Head of caudate nucleus (tissue), 42 donors: Measurements from ENCODE around the gene TGM2.

Experiments used
- DNase-seq, 42 donors: peaks; one replicate each; pipeline versions ENCODE4 v3.0.0 to v3.0.0-alpha.2; 2020 to 2021; ENCODE audit warnings: mixed read lengths in 7 of 42
- intact Hi-C: fragments of 100-400 bp; cut with DNase I; formaldehyde crosslinking; loops from one replicate; pipeline ENCODE4 v1.15.0; 2022

Gene TGM2

DNA sequence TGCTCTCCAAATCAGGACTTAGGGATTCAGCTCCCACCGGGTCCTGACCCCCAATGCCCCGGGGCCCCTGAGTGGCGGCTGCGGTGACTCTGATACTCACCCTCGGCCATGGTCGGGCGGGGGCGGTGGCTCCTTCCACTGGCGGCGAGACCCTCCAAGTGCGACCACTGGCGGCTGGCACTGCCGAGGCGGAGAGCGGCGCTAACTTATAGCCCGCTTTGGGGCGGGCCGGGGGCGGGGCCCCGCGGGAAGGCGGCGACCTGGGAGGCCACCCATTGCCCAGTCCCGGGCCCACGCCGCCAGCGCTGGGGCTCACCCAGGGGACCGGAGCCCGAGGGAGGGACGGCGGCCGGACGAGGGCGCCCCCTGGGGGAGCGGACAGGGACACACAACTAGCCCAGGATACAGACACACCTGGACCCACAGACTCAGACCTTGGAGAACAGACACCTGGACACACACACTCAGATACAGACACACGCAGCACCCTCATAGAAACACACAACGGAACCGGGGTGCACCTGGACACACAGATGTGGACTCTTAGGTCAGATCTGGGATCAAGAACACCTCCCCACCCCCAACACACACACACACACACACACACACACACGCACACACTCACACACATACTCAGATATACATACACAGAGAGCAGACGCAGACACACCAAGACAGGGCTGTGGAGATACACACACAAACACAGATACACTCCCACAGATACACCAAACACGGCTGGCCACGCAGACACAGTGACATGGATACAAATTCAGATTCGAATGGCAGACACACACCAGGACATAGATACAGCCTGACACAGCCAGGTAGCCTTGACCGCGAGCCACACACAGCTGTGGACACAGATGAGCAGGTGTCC is at the start of gene TGM2:
TGM2 (minus strand) TSS at position 182 of the 877 bp plus-strand sequence; CDS start at position 110, 72 bp downstream.
- peak in 32 of 42 donors; percentile 8 to 68 (median 34) for DNase-seq
- intact Hi-C loops: no loop called here

GRCh38 chr20:38214256-38215193 is 49.5 kb upstream of the TGM2 start:
- DNase-seq: peak in 1 of 42 donors; percentile 30
- intact Hi-C loops: no loop called here

- peak in 1 of 42 donors; percentile 30 for DNase-seq
- intact Hi-C loops: no loop called here
These were observed 48.5 kb upstream of the TGM2 start for GRCh38 chr20:38213607-38213940.

GRCh38 chr20:38212806-38213606 is 47.9 kb upstream of the TGM2 start:
- intact Hi-C loops: no loop called here
- DNase-seq: peak in 1 of 42 donors; percentile 18

DNA sequence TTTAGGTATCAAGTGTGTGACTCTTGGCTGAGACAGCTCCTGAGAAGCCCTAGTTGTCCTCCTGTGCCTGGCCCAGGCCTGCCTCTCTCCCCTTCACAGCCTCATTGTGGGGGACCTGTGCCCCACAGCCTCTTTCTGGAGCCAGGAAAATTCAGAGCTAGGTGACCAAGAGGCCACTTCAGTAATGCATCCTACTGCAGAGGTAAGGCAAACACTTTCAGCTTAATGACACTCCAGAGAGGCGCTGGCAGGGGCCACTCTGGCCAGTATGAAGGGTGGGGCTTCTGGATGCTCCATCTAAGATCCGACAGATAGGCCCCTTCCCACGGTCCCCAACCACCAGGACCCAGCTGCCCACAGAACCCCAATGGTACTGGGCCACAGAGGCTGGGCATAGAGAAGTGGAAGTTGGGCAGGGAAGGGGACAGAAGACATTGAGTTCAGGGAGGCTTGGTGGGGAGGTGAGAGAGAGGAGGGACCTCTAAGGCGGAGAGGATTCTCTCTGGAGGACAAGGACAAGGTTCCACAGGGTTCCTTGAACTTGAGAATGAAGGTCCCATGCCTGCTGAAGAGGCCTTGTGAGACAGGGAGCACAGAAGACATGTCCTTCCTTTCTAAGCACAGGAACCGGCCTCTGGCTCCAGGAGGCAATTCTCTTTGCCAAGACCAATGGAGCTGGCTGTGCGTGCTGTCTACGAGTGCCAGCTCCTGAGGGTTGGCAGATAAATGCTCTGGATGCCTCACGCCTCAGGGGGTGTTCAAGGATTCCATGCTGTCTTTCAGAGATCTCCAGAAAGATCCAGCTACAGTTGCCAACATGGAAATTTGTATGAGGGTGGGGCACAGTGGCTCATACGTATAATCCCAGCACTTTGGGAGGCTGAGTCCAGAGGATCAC is 46.4 kb upstream of the TGM2 start:
- intact Hi-C loops: no loop called here
- peak in 6 of 42 donors; percentile 6 to 43 (median 22) for DNase-seq

- intact Hi-C loops: no loop called here
- peak in 6 of 42 donors; percentile 13 to 43 (median 23) for DNase-seq
These were observed 45.7 kb upstream of the TGM2 start for GRCh38 chr20:38210741-38211140.

GRCh38 chr20:38209736-38210405 is 44.8 kb upstream of the TGM2 start:
- peak in 3 of 42 donors; percentile 3 to 16 (median 4) for DNase-seq
- intact Hi-C loops: no loop called here

- peak in 5 of 42 donors; percentile 10 to 23 (median 15) for DNase-seq
- intact Hi-C loops: no loop called here
These were observed 44.1 kb upstream of the TGM2 start for GRCh38 chr20:38209054-38209675.

- intact Hi-C loops: no loop called here
- no peak for DNase-seq
These were observed 43.5 kb upstream of the TGM2 start for GRCh38 chr20:38208523-38208922.

GRCh38 chr20:38208088-38208487 is 43.0 kb upstream of the TGM2 start:
- DNase-seq: peak in 3 of 42 donors; percentile 7
- intact Hi-C loops: no loop called here

DNA sequence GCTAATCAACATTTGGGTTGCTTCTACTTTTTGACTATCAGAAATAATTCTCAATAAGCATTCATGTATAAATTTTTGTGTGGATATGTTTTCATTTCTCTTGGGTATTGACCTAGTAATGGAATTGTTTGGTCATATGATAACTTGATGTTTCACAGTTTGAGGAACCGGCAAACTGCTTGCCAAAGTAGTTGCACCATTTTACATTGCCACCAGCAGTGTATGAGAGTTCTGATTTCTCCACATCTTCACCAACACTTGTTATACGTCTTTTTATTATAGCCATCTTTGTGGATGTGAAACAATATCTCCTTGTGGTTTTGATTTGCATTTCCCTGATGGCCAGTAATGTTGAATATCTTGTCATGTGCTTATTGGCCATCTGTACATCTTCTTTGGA is 42.6 kb upstream of the TGM2 start:
- DNase-seq: no peak

GRCh38 chr20:38205001-38205400 is 39.9 kb upstream of the TGM2 start:
- DNase-seq: no peak
- intact Hi-C loops: no loop called here

More for the DNA sequence above, 42.6 kb upstream of the TGM2 start:
- intact Hi-C loops: no loop called here

DNA sequence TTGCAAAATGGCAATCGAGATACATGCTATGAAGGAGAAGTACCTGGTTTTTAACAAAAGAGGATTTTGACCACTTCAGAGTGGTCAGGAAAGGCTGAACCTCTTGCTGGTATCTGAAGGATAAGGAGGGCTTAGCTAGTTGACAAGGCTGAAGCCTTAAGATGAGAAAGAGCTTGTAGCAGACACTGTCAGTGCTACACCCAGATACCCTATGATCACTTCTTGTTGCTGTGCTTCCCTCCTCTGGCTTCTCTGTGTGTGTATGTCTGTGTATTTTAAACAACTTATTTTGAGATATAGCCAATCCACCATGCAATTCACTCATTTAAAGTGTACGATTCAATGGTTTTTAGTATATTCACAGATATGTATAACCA is 38.9 kb upstream of the TGM2 start:
- DNase-seq: no peak
- intact Hi-C loops: no loop called here

GRCh38 chr20:38203337-38203980 is 38.4 kb upstream of the TGM2 start:
- DNase-seq: peak in 38 of 42 donors; percentile 31 to 94 (median 64)
- intact Hi-C loops: no loop called here

DNA sequence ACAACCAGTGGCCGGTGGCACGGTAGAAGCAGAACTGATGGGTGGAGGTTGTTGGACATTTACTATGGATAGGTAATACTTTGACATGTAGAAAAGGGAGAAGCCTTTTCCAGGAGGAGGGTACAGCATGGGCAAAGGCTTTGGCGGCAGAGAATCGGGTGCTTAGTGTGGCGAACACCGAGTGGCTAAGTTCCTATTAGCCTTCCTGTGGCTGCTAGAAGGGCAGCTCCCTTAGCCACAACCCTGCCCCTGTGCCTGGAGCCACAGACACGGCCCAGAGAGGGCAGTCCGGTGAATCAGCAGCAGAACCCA is 37.9 kb upstream of the TGM2 start:
- DNase-seq: peak in 2 of 42 donors; percentile 42 to 58

GRCh38 chr20:38202153-38202981 is 37.3 kb upstream of the TGM2 start:
- peak in 1 of 42 donors; percentile 18 for DNase-seq
- intact Hi-C loops: no loop called here

More for the DNA sequence above, 37.9 kb upstream of the TGM2 start:
- intact Hi-C loops: no loop called here
